ENCODE data around the gene FGF1.
A peak's percentile ranks its signal among the peaks of the same experiment; 100 is the strongest.

Gene FGF1

DNA sequence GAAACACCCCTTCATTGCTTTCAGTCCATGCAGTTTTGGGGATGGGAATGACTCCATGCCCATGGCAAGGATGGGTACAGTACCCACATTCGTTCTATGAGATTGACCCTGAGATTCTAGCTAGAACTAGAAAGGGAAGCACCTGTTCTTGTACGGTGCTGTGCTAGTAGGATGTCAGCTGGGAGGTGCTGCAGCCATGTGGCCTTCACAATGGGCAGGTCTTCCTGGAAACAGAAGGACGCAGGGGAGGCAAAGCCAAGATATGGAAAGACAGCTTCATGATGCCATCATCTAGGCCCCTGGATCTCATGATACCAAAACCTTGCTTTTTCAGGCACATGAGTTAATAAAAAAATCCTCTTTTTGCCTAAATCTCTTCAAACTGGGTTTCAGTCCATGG lies 10.5 kb upstream of the FGF1 start:
- no peak for DNase-seq (ENCODE audit: low spot score)

DNA sequence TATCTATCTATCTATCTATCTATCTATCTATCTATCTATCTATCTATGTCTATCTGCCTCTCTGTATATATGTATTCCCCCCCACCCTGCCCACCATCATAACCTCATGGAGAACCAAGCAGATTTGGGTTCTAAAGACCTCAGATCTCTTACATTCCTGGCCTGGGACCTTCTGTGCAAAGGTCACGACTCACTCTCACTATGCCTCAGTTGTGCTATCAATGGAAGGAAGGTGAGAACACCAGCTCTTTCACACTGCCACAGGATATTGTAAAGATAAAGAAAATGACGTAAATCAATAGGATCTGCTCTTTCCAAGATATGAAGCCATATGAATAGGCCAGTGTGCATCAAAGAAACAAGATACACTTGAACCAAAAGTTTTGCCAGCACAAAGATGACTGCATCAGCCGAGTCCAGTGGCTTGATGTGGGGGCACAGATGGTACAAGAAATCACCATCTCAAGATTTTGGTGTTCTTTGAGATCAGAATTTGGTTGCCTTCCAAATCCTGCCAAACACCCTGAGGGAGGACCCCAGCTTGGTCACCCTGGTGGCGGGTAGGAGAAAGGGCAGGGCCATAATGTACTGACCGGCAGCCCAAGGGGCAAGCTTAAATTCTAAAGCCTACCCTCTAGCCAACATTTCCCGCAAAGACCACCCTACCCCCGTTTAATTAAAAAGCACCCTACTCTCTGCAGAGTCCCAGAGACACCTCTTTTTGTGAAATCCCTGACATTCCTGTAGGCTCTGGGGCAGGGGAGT lies 8.4 kb upstream of the FGF1 start:
- no peak for DNase-seq (ENCODE audit: low spot score)

DNA sequence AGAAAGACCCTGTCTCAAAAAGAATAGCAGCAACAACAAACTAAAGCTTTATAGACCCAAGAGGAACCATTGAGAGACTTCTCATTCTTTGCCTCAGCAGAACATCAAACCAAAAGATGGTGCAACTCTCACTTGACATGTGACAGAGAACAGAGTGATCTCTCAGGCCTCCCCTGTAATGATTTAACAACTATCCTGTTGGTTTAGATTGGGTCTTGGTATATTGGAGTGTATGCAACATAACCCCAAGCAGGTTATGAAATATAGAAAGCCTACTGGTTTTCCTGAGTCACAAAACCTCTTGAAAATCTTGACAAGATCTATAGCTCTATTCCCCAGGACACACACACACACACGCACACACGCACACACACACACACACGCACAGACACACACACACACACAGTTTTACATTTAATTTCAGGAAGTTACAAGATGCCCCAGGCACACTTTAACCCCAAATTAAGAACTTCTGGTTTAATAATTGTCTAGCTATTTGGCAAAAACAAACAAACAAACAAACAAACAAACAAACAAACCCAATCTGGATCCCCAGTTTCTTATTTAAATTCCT lies 6.5 kb upstream of the FGF1 start:
- DNase-seq (ENCODE audit: low spot score) = no peak

DNA sequence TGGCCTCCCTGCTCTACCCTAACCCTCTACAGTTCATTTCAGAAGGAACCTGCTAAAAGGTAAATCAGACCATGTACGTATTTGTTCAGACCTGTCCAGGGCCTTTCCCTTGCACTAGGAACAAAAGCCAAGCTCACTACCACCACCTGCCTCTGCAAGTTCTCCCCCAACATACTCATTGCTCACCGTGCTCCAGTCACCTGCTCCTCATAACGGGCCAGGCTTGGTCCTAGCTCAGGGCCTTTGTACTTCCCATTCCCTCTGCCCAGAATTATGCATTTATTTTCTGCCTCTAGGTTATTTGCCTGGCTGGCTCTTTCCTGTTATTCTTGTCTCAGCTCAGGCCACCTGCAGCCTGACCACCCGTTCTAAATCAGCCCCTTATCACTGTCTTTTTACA lies 4.8 kb upstream of the FGF1 start:
- DNase-seq (ENCODE audit: low spot score) = no peak

DNA sequence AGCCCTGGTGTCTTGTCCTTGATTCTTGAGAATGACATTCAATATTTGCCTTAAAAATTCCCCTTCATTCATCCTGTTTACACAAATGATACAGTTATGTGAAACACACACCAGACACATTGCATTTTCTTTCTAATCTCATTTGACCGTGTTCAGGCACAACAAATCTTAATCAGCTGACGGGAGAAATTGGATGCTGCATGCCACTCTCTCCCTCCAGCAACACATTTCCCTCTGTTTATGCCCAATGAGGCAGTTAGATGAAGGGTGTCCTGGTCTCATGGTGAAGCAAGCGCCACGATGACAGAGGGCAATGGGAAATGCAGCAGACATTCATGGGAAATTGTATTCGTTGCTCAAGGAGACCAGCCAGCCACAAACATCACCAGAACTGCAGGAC lies 3.2 kb upstream of the FGF1 start:
- DNase-seq (ENCODE audit: low spot score) = no peak

DNA sequence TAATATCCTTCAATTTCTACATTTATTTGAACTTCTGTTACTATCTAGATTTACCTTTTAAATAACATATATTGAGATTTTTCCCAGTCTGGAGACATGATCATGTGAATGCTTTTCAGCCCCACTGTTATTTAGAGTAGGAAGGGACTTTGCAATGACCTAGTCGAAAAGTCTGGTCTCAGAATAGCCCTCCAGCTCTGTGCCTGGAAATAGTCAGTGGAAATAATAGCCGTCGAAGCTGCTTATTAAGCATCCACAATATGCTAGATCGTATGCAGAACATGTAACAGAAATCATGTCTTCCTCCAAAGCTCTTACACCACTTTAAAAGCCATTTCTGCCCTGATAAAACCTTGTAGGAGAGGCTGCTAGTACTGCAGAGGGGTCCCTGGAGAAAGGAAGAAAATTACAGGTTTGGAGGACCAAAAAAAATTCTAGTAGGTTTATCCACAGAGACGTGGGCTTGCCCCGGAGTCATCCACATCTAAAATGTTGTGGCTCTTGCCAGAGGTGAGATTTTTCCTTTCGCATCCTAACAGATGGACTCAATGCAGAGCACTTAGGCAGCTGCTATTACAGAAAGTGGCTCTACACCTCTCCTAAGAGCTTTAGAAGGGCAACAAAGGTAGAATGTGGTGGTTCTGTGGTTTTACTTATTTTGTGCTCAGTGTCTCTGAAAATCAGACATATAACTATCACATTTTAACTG lies 2.5 kb upstream of the FGF1 start:
- no peak for DNase-seq (ENCODE audit: low spot score)

DNA sequence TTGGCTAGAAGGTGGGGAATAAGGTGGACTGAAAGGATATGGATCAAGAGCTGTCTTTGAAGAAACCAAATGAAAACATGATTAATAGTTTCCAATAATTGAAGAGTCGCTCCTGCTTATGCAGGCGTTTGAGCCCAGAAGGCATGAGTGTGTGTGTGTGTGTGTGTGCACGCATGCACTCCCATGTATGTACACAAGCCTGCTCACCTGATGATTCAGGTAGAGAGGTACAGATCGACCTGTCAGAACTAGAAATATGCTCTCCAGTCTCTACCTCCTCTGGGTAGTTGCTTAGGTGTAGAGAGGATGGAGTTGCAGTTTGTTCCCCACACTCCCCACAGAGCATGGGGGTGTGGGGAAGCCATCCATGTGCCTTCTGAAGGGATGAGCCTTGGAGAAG lies 1.1 kb upstream of the FGF1 start:
- no peak for DNase-seq (ENCODE audit: low spot score)

DNA sequence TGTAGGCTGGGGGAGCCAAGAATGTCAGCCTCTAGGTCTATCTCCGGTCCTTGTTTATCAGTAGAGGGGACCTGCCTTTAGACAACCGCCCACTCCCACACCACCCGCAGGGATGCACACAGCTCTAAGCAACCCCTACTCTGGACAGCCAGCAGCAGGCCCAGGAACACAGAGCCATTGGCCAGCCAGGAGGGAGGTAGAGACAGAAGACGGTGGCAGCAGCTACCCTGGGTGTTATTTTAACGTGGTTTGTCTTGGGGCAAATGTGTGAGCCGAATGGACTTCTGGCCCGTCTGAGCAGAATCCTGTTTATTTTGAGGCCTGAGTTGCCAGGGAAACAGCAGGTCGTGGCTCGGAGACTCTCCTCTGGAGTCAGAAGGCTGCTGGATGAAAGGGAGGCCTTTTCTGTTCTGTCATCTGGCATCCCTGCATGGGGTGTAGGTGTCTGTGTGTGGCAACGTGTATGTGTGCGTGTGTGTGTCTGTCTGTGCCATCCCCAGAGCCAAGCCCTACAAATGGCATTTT lies 382 bp upstream of the FGF1 start:
- DNase-seq (ENCODE audit: low spot score) = no peak

DNA sequence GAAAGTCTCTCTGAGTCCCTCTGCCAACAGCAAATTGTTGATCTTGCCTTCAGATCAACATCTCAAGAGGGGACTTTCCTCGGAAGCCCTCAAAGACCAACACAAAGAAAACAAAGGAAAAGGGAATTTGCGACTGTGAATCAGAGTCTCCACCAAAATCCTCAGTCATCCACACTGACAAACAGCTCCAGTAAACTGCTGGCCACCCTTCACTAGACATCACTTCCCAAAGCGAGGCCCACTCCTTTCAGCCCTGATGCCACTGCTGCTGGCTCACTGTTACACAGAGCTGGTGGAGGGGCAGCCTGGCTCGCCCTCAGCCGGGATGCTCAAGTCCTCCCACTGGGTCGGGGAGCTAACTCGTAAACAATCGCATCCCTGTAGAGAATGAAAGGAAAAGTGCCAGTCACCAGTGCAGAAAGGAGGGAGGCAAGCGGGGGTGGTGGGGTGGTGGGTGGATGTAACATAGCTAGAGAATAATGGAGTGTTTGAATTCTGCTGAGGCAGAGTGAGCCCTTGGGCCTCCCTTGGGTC lies 1.3 kb downstream of the FGF1 start:
- no peak for DNase-seq (ENCODE audit: low spot score)

DNA sequence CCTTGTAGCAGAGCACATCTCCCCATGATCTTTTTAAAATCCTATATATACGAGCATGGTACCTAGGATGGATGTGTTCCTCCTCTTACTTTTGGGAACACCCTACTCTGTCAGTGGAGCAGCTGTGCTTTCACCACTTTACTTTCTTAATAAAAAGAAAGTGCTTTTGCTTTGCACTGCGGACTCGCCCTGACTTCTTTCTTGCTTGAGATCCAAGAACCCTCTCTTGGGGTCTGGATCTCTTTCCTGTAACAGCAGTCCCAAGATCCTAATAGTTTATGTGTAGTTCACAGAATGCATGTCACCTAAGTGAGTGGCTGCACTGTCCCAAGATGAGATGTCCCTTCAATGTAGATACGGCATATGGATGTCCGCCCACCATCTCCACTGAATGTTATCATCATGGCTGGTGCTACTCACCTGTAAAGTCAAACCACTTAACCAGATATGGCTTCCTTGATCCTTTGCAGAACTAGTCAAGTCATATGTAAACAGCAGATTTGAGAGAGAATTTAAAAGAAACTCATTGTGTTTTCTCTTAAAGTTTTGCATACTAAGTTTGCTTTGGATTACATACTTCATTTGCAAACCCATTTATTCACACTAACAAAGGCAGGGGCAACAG lies 1.9 kb downstream of the FGF1 start:
- DNase-seq (ENCODE audit: low spot score) = no peak

DNA sequence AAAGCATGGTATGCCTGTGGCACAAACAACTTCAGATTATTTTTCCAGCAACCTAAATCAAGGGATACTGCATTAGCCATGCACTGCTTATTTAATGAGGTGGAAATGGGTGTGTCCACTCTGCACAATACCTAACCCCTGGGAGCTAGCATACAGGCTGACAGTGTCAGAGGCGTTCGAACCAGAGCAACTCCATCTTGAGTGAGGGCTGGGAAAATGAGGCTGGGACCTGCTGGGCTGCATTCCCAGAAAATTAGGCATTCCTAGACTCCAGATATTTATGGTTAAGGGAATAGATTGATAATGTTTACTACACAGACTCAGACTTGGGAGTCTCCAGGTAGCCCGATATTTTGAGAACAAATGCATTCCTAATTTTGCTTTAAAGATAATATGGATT lies 2.8 kb downstream of the FGF1 start:
- DNase-seq (ENCODE audit: low spot score) = no peak

DNA sequence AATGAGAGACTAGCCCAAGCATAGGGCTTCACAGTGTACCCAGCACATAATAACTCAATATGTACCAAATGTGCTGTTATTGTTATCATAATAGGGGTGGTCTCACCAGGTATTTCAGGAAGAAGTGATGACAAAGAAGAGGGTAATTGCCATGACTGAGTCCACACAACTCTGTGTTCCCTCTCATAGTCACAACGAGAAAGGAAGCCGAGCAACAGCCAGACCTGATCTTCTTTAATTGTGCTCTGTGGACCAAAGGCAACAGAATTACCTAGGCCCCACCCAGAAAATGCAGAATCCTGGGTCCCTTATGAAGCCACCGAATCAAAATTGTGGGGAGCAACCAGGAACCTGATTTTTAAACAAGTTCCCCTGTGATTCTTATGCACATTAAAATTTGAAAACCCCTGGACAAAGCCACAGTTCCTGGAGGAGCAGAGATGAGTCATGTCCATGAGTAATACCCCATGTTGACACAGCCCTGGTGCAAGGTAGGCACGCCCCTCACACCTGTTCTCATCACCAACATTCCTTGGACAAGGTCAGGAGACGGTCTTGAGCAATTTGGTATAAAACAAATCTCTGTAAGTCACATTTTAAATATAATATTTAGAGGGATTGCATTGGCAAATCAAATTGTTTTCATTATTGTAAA lies 5.2 kb downstream of the FGF1 start:
- DNase-seq (ENCODE audit: low spot score) = peak; percentile 35

DNA sequence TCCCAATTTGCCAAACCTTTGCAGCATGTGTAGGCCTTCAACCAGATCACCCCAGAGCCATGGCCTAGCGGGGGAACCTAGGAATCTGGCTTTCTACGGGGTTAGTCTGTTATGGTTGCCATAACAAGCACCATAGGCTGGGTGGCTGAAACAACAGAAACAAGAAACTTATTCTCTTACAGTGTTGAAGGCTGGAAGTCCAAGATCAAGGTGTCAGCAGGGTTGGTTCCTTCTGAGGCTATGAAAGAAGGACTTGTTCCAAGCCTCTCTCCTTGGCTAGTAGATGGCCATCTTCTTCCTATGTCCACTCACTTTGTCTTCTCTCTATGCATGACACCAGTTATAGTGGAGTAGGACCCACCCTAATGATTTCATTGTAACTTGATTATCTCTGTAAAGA lies 6.1 kb downstream of the FGF1 start:
- DNase-seq (ENCODE audit: low spot score) = no peak

DNA sequence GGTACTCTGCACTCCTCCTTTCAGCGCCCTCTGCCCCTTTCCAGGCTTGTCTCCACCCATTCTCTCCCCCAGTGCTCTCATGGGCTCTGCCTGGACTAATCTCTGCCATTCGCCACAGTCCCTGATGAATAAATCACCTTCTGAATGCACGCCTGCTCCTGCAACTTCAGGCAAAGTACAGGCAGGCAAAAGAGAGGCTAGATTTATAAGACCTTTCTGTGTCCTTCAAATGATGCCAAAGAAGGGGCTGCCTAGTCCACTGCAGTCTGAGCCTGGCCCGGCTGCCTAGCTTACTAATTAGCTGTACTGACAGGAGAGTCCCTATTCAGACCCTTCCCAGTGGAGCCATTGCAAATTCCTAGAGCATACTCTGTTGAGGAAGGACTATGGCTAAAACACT lies 7.4 kb downstream of the FGF1 start:
- DNase-seq (ENCODE audit: low spot score) = no peak

DNA sequence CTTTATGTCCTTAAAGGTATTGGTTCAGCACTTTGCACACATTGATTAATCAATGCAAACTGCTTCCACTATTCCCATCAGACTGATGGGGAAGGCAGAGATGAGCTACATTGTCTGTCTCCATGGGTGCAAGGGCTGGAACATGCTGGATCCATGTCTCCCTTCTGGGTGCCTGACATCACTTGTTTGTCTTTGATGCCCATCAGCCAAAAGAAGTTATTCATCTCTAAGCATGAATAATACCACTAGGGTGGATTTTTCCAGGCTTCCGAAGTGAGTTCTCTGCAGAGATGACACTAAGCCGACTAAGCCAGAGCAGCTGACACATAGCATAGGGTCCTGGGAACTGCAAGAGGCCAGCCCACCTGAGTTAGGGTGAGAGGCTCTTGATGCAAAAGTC lies 8.7 kb downstream of the FGF1 start:
- DNase-seq (ENCODE audit: low spot score) = no peak

DNA sequence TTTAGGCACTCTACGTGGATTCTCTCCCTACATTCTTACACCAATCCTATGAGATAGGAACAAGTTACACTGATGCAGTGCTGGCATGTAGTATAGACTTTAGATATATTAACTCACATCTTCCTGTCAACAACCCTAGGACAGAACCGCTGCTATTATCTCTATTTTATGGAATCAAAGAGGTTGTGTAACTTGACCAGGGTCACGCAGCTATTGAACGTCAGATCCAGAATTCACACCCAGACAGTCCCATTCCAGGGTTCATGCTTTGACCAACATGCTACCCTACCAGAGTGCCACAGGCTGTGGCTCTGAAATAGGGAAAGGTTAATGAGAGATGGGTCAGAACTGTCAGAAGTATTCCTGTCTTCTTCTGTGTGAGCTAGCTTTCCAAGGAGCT lies 9.6 kb downstream of the FGF1 start:
- DNase-seq (ENCODE audit: low spot score) = no peak

DNA sequence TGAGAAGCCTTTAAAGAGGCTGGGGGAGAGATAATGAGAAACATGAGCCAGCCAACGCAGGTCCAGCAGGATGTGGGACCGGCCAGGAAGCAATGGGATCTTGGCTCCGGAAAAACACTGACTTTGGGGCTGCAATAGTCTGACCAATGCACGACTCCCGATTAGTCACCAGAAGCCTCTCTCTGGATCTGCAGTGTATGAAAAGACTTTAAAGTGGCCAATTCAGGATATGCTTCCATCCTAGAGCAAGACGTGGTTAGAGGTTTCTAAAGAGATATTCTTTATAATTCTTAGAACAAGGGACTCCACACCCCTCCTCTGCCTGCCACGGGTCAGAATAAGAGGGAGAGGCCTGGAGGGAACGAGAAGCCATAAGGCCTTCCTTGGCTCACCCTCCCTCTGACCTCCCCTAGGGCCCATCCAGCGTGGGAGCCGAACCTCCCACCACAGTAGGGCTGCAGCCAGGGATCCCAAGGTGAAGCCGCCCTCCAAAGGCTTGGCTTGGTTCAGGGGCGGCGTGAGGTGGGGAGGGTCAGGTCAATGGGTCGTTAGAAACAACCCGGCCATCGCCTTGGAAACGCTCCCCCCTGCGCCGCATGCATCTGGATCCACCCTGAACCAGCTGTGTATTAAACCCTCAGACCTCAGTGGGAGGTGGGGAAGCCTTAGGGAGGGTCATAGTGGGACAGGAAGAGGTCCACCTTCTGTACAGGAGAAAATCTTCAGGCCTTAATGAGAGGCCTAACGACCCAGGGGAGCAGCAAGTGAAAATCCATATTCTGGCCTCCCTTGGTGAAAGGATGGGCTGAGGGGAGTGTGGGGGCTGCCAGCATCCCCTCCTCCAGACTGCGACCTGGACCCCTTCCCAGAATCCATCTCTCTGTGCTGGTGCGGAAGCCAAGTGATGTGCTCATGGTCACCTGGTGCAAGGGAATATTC lies 11.1 kb downstream of the FGF1 start:
- DNase-seq (ENCODE audit: low spot score) = no peak

DNA sequence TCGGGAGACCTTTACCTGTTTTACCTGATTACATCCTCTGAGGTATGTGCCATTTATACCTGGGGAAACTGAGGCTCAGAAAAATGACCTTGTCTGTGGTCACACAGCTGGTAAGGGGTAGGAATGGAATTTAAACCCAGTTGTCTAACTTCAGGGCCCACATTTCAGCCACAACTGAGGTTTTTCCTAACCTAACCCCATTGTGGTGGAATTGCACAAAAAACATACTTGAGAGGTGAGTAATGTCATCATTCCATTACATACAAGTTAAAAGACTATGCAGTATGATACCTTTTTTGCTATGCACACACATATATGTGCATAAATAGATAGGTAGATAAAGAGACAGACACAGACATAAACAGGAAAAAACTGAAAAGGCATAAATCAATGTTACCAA lies 14.1 kb downstream of the FGF1 start:
- no peak for DNase-seq (ENCODE audit: low spot score)

DNA sequence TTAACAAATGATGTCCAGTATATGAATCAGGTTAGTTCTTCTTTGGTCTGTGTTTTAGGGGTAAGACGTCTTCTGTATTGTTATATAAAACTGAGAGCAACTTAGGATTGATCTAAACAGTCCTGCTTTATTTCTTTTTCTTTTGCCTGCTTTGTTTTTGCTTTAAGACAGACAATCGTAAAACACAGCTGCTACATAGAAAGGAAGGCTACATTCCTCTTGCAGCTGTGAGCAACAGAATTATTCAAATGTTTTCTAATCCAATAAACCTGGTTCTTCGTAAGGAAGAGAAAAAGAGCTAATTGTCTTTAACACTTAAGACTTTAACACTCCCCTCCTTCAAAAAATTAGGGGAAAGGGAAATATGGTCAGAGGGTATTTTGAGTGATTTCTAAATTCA lies 14.6 kb downstream of the FGF1 start:
- no peak for DNase-seq (ENCODE audit: low spot score)

DNA sequence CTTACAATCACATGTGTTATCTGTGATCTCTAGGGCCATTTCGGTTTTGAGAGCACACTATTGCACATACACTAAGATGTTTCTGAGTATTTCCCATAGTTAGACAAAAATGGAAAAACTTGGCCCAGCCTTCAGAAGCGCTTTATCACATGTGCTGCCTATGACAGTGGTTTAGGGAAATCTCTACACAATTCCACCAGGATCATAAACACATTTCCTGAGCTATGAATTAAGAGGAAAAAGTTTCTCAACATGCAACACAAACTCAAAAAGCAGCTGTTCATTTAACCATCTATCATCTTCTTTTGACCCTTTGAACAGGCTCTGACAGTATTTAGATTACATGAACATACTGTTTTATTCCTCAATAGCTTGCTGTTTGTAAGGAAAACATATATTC lies 15.1 kb downstream of the FGF1 start:
- no peak for DNase-seq (ENCODE audit: low spot score)

DNA sequence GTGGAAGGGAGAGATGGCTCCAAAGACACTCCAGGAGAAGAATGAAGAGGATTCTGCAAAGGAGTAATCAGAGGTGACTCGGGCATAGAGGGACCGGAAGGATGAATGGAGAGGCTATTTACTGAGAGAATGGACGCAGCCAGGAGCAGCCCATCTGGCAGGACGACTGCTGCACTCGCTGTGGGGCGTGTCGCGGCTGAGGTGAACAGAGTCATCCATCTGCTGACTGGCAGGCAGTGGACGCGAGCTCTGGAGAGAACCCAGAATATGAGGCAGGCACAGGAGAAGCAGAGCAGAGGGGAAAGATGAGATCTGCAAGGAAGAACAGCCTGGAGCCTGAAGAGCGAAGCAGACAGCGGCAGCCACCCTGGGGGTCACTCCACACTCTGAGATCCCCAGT lies 16.4 kb downstream of the FGF1 start:
- no peak for DNase-seq (ENCODE audit: low spot score)
